GM18517 (cell line): ENCODE measurements around the gene PPP1R9B.

ENCODE experiments used
- ATAC-seq: cut with Tn5 transposase; IDR thresholded peaks from one replicate; pipeline ENCODE4 v1.9.1; 2021; ENCODE audit warnings: mild to moderate bottlenecking, moderate library complexity; ENCODE audit not compliant: unreplicated experiment

The PPP1R9B gene

DNA sequence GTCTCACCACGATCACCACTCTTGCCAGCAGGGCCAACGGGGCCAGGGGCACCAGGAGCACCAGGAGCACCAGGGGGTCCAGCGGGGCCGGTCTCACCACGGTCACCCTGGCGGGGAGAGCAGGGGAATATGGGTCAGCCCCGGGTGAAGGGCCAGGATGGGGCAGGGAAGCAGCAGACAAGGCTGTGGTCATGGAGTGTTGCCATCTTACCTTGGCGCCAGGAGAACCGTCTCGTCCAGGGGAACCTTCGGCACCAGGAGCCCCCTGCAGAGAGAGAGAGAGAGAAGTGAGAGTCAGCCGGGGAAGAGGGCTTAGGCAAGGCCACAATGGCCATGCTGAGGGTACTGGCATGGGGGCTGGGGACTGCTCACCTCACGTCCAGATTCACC is 38.0 kb upstream of the PPP1R9B start:
- ATAC-seq, result no peak

DNA sequence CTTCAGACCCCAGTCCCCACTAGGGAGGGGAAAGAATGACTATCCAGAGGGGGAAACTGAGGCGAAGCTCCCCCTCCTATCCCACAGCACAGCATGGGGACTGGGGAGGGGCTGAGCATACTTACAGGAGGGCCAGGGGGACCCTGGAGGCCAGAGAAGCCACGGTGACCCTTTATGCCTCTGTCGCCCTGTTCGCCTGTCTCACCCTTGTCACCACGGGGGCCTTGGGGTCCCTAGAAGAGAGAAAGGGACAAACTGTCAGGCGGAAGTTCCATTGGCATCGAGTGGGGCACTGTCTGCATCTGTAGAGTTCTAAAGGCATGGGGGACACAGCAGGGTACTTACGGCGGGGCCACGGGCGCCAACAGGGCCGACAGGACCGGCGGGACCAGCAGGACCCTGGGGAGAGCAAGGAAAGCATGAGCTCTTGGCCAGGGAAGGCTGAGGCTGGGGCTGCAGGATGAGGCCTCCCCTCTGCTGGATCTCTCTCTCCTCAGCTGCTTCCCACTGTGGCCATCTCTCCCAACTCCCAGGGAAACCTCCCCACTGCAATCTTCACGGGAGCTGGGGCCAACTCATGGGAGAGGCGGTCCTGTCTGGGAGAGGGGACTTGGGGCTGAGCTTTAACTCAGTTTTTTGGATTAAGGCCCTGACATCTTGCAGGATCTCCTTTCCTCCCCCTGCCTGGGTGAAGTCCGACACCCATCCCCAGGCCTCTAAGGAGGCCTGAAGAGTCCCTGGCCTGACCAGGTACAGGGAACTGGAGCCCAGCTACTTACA is 37.5 kb upstream of the PPP1R9B start:
- no peak for ATAC-seq

DNA sequence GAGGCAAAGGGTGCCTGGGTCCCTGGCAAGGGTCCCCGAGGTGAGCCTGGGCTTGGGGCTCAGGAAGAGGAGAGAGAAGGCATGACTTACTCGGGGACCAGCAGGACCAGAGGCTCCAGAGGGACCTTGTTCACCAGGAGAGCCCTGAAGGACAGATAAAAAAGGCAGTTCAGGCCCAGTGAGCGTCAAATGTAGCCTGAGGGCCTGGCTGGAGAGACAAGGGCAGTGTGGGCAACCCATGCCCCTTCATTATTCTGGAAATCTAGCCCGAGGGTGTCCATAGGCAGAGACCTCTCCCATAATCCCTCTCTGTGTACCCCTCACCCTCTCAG is 36.9 kb upstream of the PPP1R9B start:
- no peak for ATAC-seq

DNA sequence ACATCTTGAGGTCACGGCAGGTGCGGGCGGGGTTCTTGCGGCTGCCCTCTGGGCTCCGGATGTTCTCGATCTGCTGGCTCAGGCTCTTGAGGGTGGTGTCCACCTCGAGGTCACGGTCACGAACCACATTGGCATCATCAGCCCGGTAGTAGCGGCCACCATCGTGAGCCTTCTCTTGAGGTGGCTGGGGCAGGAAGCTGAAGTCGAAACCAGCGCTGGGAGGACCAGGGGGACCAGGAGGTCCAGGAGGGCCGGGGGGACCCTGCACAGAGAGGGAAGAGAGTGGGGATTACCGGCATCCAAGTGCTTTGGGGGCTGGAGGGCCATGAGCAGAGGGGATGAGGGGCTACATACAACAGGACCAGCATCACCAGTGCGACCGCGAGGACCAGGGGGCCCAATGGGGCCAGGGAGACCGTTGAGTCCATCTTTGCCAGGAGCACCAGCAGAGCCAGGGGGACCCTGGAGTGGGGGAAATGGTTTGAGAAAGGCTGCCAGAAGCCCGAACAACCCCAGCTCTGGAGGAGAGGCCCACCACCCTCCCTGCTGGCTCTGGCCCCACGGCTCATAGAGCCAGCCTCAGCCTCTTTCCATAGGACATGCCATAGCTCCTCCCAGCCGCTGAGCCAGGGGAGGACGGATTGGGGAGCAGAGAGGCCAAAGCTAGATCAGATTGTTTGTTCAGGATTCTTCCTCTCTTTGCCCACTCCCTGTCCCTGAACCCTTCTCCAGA is 36.4 kb upstream of the PPP1R9B start:
- no peak for ATAC-seq

DNA sequence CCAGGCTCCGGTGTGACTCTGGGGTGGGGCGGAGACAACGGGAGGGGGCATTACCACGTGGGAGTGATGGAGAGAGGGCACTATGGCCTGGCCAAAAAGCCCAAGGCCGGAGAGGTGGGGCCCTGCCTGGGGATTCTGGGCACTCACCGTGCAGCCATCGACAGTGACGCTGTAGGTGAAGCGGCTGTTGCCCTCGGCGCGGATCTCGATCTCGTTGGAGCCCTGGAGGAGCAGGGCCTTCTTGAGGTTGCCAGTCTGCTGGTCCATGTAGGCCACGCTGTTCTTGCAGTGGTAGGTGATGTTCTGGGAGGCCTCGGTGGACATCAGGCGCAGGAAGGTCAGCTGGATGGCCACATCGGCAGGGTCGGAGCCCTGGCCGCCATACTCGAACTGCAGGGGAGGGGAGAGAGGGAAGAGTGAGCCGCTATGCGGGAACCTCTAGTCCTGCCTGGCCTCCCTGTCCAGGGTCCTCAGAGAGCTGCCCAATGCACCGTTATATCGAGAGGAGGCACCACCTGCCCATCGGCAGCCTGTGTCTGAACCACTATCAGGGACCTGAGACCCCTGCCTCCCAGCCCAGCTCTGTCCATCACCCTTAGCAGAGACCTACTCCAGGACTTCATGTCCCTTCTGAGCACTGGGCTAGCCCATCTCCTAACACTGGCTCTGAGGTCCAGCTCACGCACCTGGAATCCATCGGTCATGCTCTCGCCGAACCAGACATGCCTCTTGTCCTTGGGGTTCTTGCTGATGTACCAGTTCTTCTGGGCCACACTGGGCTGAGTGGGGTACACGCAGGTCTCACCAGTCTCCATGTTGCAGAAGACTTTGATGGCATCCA is 35.4 kb upstream of the PPP1R9B start:
- no peak for ATAC-seq

DNA sequence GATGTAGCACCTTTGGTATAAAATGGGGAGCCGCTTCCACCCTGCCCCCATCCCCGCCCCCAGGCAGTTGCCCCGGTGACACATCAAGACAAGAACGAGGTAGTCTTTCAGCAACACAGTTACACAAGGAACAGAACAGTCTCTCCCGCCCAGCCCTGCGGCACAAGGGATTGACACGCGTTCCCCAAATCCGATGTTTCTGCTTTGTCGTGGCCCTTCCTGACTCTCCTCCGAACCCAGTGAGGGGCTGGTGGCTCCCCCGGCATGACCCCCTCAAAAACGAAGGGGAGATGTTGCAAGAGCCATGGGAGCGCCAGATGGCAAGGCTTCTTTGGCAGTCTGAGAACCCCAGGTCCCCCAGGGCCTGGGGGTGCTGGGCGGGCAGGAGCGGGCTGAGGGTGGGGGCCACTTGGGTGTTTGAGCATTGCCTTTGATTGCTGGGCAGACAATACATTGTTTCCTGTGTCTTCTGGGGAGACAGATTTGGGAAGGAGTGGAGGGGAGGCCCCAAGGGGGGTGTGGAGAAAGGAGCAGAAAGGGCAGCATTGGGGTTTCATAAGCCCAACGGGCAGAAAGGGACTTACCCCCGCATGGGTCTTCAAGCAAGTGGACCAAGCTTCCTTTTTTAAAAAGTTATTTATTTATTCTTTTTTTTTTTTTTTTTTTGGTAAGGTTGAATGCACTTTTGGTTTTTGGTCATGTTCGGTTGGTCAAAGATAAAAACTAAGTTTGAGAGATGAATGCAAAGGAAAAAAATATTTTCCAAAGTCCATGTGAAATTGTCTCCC is 34.3 kb upstream of the PPP1R9B start:
- no peak for ATAC-seq

DNA sequence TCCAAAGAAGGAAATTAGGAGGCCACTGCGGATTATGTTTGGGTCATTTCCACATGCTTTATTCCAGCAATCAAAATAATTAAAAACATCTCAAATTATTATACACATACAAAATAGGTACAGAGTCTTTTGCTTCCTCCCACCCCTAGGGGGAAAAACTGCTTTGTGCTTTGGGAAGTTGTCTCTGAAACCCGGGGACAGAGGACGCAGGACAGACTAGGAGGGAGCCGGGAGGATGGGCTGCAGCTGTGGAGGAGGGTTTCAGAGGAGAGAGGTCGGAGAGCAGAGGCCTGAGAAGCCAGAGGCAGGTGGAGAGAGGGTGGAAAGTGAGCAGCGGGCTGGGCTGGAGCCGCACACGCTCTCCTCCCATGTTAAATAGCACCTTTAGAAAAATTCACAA is 33.6 kb upstream of the PPP1R9B start:
- no peak for ATAC-seq

DNA sequence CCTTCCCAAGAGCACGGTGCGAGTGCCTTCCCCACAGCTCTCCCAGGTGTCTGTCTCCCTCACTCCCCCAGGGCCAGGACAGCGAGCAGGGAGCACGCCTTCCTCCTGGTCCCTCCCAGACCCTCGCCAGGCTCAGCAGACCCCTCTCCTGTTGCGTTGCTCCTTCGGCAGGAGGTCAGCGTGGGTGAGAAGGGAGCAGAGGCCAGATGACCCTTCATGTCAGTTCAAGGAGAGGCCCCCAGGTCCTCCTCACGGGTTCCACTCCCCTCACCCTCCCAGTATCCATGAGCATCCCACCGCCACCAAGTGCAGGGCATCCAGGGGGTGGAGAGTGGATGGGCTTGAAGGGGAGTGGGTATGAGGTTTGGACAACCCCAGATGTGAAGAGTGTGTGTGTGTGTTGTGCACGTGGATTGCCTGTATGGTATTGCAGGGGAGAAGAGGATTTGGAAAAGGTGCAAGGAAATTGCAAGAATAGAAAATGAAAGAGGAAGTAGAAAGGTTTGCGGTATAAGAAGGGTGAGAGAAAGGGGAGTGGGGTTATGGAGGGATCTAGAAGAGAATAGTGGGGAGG is 33.0 kb upstream of the PPP1R9B start:
- ATAC-seq, result no peak

DNA sequence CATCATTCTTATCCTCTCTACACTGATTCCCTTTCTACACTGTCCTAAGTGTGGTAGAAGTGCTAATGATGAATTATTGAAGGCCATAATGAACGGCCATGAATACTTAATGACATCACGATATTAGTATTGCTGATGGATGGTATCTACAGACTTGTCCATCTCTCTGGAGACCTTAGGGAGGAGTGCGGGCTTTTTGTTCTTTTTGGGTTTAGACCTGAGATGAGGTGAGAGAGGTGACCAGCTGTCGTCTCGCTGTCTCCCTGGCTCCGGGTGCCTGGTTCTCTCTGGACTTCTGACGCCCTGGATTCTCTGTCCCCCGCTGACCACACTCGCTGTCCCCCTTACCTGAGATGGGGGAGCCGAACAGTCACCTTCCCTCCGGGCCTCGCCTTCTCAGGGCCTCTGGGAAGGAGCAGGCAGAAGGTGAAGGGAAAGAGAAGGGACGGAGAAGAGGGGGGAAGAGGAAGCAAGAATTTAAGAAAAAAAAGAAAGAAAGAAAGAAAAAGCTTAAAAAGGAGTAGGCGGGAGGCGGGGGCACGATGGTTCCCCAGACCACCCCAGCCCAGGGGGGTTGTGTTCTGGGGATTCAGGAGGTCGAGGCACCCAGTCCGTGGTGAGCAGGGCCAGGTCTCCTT is 32.4 kb upstream of the PPP1R9B start:
- ATAC-seq, result no peak

DNA sequence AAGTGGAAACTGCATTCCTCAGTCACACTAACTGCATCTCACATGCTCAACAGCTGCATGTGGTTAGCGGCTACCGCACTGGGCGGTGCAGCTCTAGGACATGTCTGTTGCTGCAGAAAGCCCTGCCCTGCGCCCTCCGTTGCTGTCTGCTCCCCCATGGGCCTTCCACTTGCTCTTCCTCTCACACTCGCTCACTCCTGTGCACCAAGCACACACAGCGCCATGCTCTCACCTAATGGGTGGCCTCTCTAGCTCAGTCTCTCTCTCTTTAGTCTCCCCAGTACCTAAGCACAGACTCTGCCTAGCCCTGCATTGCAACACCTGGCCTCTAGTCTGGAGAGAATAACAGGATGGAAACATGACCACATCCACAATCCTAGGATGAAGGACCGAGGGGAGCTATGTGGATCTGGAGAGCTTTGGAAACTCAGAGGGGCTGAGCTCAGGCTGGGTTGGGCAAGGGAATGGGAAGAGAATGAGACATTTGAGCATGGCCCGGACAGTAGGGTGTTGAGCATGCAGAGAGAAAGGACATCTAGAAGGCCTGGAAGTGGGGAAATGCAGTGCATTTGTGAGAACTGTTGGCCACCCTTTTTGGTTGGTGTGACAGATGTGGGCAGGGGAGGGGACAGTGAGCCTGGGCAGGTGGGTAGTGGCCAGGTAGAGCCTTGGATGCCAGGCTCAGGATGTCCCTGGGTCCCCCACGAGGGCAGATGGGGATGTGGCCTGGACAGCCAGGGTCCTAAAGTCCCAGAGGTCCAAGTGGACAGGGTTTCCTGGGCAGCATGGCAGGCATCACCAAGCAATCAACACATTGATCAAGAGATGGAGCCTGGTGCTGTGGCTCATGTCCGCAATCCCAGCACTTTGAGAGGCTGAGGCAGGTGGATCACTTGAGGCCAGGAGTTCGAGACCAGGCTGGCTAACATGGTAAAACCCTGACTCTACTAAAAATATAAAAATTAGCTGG is 31.4 kb upstream of the PPP1R9B start:
- no peak for ATAC-seq

DNA sequence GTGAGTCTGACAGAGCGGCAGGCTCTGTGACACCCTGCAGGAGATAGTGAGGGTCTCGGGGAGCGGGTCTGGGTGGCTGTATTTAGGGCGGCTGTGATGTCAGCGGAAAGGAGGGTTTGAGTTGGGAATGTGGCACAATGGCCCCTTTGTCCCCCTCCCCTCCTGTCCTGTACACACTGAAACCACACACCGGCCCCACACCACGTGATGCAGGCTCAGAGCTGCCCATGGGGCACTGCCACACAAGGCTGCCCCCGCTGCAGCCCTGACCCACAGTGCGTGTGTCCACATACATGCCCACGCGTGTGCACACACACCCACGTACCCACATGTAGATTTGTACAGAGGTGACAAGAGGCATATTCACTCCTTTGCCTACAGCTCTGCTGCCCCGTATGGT is 30.7 kb upstream of the PPP1R9B start:
- ATAC-seq, result no peak

DNA sequence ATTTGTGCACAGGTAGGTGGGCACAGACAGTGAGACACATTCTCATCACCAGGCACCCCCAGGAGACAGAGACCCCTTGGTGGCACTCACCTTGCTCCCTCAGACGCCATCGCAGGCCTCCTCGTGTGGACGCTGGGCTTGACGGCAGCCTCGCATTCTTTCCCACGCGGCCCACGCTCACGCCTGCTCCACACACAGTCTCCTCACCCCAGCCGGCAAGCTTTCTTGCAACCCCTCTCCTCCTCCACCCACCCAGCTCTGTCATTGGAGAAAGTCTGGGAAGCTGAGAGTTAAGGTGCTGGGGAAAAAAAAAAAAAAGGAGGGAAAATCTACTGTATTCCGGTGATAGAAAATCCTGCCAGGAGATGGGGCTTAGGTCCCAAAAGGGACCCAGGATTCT is 30.1 kb upstream of the PPP1R9B start:
- ATAC-seq, result no peak

DNA sequence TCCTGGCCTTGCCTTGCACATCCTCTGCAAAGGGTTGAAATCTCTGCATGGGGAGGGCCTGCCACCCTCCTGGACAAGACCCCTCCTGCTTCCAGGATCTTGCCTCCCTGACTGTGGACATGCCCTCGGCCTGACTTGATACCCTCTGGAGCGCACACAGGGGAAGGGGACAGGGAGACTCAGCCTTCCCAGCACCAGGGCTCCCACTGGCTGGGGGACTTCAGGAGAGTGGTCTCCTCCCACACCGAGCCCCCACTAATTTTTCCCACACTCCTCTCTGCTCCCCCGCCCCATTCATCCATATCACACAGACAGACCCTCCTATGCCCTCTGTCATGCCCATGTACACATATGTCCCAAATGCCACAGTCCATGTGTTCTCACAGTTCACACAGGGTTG is 29.6 kb upstream of the PPP1R9B start:
- no peak for ATAC-seq

DNA sequence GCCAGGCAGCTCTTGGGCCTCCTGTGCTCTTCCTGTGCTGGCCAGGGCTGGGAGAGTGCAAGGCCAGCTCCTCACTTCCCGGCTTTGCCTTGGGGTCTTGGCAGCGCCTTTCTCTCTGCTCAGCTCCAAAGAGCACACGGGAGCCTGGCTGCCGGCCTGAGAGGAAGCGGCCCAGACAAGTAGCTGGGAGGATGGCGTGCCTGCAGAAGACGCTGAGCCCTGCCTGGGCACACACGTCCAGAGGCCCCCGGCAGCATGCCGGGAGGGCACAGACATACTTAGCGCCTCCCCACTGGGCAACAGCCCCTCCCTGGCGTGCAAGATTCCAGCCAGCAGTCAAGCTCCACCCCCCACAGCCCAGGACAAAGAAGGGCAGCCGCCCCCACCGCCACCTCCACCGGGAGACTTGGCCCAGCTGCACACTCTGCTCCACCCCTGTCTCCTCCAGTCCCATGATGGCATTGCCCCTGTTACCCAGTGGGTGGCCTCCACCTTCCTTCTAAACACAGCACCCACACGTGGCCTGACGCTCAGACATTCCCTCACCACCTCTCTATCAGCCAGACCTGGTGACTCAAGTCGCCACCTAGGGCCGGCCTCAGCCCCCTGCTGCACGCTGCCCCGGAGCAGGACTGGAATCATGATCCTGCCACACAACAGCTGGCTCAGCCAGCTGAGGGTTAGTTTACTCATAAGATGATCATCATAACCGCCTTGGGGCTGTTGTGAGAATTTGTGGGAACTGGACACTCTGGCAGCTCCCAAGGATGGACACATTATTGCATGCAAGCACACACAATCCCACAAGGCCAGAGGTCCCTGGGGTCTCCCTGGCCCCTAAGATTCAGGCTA is 27.7 kb upstream of the PPP1R9B start:
- ATAC-seq, result peak; percentile 74

DNA sequence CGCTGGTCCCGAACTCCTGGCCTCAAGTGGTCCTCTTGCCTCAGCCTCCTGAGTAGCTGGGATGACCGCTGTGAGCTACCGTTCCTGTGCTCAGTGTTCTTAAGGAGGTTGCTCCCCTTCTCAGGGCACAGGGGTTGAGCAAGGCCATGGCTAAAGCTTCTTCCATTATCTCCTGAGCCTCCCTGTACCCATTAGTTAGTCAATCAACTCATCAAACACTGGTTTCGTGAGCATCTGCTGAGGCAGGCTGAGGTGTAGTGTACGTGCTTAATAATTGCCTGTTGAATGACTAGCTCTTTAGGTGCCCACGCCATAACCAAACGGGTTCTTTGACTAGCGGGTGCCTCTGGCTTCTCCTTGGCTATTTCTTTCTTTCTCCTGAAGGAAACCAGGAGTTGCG is 27.0 kb upstream of the PPP1R9B start:
- ATAC-seq, result no peak

DNA sequence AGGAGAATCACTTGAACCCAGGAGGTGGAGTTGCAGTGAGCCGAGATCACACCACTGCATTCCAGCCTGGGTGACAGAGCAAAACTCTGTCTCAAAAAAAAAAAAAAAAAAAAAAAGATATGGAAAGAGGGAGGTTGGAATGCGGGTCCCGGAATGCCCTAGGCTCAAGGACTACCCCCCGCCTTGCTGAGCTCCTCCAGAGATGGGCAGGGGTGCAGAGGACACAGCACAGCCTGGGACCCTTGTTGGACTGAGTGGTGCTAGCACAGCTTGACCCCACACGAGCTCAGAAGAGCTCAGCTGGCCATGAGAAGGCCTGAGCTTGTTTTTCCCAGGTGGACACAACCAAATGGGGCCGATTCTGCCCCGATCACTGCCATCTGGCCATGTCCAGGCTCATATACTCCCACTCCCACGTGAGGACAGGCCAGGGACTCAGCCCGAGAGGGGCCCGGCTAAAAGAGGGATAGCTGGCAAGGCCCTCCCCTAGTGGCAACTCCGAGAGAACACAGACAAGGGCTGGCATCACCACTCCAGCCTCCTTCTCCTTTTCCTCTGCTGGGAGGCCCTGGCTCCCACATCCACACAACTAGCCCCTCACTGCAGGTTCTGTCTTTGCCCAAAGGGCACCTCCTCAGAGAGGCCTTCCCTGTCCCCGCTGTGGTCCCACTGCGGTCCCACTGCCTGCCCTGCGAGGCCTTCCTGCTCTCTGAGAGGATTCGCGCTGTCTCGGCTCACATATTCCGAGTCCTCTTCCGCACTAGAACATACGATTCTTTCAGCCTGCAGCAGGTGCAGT is 26.3 kb upstream of the PPP1R9B start:
- no peak for ATAC-seq

DNA sequence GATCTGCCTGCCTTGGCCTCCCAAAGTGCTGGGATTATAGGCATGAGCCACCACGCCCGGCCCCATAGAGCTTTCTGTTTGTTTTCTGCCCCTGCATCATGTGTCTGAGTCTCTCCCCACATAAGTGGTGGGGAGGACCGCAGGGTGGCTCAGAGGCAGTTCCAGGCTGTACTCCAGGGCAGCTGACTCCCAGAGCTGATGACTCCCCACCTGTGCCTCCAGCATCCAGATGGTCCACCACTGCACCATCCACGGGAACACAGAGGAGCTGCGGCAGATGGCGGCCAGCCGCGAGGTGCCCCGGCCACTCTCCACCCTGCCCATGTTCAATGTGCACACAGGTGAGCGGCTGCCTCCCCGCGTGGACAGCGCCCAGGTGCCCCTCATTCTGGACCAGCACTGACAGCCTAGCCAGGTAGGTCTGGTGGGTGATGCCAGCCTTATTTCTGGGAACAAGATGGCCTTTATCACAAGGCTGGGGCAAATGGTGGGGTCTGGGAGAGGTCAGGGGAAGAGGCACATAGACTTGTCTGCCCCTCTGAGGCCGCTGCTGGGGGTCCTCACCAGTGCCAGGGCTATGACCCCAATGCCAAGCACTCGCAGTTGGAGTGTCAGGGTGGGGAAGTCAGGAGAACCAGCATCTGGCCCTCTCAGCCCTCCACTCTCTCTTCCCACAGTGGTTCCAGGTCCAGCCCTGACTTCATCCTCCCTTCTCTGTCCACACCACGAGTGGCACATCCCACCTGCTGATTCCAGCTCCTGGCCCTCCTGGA is 24.7 kb upstream of the PPP1R9B start:
- ATAC-seq, result no peak
